Fibroblast of skin of left quadriceps (primary cell): ENCODE results near the gene HBM.
"Not testable (repeated sequence)": the region's sequence is repeated elsewhere in the genome, so short reads cannot be mapped to it uniquely, and the experiment has no call there.

Experiments used
- DNase-seq, 2 experiments: peaks; one replicate each; pipeline ENCODE4 v3.0.0-alpha.2; 2013; ENCODE audit warnings: low read depth in 2 of 2

Gene HBM

DNA sequence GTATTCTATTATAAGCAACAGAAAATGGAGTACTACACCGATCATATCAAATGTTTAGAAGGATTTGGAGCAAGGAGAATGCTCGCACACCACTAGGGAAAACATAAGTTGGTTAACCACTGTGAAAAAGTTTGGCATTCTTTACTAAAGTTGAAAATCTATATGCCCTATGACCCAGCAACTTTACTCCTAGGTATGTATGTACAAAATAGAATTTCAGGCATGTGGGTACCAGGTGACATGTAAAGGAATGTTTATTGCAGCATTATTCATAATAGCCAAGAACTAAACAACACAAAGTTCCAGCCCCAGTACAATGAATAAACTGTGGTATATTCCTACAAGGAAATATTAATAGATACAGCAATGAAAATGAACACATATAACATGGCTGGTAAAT, 19.1 kb upstream of the HBM start:
- no peak for DNase-seq

DNA sequence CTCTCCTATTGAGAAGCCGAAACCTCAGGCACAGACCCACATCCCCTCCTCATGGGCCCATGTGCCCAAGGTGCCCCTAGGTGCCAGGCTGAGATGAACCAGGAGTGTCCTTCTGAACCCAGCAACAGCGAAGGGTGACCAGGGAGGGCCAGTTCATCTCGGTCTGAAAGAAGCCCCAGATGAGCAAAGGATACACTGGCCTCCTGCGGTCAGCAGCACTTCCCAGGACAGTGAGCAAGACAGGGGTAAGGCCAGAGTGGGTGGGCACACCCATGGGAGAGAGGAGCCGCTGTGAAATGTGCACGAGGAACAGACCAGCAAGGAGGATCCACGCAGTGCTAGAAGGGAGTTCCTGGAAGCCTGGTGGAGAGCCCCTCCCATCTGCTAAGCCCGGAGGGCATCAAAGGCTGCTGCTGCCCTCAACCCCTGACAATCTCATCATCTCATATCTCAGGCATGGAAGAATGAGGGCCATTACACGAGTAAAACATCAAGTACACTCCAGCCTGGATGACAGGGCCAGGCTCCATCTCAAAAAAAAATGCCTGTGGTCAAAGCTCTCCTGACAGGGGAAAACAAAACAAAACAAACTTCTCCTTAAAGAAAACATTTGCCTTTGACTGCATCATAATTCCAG, 16.6 kb upstream of the HBM start:
- DNase-seq, result no peak

DNA sequence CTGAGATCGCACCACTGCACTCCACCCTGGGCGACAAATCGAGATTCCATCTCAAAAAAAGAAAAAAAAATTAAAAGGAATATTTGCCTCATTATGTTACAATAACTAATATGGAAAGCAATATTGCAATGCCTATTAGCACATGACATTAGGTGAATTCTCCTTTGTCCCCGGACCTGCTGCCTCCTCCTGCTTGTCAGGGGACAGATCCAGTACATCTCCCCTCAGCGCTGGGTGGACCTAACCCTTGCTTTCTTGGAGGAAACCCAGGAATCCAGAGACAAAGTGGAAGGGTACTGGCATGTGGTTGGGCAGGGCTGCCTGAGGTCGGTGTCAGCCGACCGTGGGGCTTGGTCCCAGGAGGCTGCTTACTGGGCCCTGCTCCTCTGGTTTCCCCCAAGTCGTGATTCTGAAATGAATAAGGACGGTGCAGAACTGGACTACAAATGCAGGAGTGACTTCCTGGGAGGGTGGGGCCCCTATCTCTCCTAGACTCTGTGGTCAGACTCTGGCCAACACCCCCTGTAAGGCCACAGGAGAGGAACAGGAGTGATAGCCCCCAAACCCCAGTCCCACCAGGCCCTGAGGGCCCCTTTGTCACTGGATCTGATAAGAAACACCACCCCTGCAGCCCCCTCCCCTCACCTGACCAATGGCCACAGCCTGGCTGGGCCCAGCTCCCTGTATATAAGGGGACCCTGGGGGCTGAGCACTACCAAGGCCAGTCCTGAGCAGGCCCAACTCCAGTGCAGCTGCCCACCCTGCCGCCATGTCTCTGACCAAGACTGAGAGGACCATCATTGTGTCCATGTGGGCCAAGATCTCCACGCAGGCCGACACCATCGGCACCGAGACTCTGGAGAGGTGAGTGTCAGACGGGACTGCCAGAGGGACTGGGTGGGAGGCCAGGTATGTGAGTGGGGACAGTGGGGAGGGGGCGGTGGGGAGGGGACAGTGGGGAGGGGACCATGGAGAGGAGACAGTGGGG, 13.3 kb upstream of the HBM start, which contains the start of gene HBZ:
Gene HBZ (plus strand): TSS at position 504 of the 988 bp plus-strand sequence. CDS start 266 bp downstream, at position 770.
- DNase-seq, result no peak

DNA sequence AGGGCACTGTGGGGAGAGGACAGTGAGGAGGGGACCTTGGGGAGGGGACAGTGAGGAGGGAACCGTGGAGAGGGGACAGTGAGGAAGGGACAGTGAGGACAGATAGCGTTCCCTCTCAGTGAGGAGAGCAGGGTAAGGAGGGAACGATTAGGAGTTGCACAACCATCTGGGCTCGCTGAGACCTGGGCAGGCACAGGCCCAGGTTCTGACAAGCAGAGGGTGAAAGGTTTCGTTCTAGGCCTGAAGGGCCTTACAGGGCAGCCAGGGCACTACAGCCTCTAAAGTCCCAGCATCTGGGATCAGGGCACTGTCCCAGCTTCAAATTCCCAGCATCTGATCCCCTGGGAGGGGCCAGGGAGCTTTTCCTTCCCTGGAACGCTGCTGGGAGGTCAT, 12.7 kb upstream of the HBM start:
- not testable (repeated sequence) for DNase-seq

DNA sequence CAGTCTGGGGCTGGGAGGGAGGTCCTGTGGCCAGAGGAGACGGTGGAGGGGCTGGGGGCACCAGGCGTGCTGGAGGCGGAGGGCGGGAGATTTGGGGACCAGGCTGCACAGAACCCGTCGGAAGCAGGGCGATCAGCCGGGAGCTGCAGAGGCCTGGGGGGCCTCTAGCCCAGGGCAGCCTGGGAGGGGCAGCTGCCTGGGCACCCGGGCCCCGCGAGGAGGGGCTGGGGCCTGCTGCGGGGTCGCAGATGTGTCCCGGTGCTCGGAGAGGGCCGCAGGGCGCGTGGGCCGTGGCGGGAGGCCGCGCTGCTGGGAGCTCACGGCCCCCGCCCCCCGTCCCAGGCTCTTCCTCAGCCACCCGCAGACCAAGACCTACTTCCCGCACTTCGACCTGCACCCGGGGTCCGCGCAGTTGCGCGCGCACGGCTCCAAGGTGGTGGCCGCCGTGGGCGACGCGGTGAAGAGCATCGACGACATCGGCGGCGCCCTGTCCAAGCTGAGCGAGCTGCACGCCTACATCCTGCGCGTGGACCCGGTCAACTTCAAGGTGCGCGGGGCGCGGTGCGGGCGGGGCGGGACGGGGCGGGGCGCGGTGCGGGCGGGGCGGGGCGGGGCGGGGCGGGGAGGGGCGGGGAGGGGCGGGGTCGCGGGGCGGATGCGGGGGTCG, 12.1 kb upstream of the HBM start:
- DNase-seq, result not testable (repeated sequence)

DNA sequence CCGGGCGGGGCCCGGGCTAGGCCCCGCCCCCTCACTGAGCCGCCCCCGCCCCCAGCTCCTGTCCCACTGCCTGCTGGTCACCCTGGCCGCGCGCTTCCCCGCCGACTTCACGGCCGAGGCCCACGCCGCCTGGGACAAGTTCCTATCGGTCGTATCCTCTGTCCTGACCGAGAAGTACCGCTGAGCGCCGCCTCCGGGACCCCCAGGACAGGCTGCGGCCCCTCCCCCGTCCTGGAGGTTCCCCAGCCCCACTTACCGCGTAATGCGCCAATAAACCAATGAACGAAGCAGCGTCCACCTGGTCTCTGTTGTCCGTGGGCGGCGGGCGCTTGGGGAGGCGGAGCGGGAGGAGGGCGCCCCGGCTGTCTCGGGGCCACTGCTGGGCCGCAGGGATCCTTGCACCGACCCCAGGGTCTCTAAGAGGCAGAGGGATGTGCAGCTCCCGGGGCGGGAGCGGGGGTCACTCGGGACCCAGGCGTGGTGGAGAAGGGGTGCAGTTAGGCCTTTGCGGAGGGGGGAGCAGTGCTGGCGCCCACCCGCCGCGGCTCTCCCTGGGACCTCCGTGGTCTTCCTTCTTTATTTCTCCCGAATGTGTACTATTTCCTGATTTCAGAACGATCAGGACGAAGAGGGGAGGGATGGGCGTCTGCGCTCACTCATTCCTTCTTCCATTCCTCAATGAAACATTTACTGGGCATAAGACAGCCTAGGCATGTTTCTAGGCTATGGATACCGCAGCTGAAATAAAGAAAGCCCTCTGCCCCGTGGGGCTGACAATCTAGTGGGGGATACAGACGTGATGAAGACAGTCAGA, 11.4 kb upstream of the HBM start:
- no peak for DNase-seq

DNA sequence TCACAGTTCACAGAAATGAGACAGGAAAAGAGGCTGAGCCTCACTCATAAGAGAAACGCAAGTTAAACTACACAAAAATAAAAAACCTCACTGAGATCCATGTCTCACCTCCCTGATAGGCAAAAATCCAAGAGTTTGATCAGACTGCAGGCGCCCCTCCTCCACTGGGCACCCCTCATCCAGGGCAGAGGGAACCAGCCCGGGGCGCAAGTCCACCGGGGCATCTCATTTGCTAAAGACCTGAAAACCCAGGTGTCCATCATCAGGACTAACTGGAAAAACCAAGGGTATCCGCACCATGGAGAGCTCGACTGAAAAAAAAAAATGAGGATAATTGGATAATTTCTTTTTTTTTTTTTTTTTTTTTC, 10.8 kb upstream of the HBM start:
- DNase-seq, result no peak

DNA sequence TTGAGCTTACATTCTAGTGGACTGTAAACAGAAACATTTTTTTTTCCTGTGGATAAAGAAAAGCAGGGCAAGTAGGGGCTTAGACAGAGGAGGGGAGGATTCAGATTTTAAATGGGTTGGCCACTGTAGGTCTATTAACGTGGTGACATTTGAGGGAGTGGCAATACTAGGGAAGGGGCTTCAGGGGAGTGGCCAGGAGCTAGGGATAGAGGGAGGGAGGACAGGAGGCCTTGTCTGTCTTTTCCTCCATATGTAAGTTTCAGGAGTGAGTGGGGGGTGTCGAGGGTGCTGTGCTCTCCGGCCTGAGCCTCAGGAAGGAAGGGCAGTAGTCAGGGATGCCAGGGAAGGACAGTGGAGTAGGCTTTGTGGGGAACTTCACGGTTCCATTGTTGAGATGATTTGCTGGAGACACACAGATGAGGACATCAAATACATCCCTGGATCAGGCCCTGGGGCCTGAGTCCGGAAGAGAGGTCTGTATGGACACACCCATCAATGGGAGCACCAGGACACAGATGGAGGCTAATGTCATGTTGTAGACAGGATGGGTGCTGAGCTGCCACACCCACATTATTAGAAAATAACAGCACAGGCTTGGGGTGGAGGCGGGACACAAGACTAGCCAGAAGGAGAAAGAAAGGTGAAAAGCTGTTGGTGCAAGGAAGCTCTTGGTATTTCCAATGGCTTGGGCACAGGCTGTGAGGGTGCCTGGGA, 6.5 kb upstream of the HBM start:
- DNase-seq, result no peak

DNA sequence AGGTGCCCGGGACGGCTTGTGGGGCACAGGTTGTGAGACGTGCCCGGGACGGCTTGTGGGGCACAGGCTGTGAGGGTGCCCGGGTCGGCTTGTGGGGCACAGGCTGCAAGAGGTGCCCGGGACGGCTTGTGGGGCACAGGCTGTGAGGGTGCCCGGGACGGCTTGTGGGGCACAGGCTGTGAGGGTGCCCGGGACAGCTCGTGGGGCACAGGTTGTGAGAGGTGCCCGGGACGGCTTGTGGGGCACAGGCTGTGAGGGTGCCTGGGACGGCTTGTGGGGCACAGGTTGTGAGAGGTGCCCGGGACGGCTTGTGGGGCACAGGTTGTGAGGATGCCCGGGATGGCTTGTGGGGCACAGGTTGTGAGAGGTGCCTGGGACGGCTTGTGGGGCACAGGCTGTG, 5.5 kb upstream of the HBM start:
- DNase-seq, result not testable (repeated sequence)

DNA sequence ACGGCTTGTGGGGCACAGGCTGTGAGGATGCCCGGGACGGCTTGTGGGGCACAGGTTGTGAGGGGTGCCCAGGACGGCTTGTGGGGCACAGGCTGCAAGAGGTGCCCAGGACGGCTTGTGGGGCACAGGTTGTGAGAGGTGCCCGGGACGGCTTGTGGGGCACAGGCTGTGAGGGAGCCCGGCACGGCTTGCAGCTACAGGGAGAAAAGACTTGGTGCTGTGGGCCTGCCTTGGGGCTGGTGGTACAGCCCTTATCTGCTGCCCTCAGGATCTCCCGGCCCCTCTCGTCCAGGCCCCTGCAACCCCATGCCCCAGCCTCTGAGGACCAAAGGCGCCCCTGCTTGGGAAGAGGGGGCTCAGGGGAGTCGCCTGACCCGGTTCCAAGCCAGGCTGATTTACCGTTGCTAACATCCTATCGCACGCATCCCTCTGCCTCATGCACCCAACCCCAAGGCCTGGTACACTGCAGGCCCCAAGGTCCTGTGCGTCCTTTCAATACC, 5.0 kb upstream of the HBM start:
- DNase-seq, result no peak

DNA sequence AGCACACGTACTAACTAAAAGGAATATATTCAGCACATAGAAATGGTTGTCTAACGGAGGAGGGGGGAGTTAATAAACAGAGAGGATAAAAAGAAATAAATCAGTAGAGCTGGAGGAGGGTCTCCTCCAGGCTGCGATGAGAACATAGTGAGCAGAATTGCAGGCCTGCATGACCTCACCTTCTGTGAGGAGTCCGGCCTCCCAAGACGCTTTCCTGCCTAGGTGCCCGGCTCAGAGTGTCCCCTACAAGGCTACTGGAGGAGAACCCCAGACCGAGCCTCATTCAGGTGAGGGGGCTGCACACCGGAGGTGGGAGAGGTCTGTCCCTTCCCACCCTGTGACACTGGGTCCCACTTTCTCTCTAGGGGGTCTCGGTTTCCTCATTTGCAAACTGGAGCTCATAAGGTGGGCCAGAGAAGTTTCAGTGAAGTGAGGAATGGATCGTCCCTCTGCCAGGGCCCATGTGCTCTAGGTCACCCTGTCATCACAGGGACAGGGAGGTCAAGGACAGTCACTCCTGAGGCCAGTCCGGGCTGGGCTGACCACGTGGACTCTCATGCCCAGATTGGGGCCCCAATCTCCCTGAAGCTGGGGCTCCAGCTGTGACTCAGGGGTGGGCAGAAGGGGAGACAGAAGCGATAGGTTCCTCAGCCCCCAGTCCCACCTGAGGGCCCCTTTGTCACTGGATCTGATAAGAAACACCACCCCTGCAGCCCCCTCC, 3.3 kb upstream of the HBM start:
- DNase-seq, result no peak

DNA sequence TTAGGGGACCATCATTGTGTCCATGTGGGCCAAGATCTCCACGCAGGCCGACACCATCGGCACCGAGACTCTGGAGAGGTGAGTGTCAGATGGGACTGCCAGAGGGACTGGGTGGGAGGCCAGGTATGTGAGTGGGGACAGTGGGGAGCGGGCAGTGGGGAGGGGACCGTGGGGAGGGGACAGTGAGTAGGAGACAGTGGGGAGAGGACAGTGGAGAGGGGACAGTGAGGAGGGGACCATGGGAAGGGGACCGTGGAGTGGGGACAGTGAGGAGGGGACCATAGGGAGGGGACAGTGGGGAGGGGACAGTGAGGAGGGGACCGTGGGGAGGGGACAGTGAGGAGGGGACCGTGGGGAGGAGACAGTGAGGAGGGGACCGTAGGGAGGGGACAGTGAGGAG, 2.6 kb upstream of the HBM start:
- not testable (repeated sequence) for DNase-seq

DNA sequence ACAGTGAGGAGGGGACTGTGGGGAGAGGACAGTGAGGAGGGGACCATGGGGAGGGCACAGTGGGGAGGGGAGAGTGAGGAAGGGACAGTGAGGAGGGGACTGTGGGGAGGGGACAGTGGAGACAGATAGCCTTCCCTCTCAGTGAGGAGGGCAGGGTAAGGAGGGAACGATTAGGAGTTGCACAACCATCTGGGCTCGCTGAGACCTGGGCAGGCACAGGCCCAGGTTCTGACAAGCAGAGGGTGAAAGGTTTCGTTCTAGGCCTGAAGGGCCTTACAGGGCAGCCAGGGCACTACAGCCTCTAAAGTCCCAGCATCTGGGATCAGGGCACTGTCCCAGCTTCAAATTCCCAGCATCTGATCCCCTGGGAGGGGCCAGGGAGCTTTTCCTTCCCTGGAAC, 2.1 kb upstream of the HBM start:
- DNase-seq, result not testable (repeated sequence)

DNA sequence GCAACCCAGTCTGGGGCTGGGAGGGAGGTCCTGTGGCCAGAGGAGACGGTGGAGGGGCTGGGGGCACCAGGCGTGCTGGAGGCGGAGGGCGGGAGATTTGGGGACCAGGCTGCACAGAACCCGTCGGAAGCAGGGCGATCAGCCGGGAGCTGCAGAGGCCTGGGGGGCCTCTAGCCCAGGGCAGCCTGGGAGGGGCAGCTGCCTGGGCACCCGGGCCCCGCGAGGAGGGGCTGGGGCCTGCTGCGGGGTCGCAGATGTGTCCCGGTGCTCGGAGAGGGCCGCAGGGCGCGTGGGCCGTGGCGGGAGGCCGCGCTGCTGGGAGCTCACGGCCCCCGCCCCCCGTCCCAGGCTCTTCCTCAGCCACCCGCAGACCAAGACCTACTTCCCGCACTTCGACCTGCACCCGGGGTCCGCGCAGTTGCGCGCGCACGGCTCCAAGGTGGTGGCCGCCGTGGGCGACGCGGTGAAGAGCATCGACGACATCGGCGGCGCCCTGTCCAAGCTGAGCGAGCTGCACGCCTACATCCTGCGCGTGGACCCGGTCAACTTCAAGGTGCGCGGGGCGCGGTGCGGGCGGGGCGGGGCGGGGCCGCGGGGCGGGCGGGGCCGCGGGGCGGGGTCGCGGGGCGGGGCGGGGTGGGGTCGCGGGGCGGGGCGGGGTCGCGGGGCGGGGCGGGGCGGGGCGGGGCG, 1.5 kb upstream of the HBM start:
- not testable (repeated sequence) for DNase-seq

DNA sequence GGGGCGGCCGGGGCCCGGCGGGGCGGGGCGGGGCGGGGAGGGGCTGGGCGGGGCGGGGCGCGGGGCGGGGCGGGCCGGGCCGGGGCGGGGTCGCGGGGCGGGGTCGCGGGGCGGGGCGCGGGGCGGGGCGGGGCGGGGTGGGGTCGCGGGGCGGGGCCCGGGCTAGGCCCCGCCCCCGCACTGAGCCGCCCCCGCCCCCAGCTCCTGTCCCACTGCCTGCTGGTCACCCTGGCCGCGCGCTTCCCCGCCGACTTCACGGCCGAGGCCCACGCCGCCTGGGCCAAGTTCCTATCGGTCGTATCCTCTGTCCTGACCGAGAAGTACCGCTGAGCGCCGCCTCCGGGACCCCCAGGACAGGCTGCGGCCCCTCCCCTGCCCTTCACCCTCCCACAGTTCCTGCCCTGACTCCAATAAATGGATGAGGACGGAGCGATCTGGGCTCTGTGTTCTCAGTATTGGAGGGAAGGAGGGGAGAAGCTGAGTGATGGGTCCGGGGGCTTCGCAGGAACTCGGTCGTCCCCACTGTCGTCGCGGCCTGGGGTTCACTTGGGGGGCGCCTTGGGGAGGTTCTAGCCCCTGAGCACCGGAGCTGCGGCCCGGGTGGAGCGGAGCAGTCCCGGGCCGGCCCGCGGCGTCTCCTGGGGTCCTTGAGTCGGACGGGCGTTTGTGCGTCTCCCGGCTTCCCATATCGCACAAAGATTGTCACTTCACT, 795 bp upstream of the HBM start:
- no peak for DNase-seq

DNA sequence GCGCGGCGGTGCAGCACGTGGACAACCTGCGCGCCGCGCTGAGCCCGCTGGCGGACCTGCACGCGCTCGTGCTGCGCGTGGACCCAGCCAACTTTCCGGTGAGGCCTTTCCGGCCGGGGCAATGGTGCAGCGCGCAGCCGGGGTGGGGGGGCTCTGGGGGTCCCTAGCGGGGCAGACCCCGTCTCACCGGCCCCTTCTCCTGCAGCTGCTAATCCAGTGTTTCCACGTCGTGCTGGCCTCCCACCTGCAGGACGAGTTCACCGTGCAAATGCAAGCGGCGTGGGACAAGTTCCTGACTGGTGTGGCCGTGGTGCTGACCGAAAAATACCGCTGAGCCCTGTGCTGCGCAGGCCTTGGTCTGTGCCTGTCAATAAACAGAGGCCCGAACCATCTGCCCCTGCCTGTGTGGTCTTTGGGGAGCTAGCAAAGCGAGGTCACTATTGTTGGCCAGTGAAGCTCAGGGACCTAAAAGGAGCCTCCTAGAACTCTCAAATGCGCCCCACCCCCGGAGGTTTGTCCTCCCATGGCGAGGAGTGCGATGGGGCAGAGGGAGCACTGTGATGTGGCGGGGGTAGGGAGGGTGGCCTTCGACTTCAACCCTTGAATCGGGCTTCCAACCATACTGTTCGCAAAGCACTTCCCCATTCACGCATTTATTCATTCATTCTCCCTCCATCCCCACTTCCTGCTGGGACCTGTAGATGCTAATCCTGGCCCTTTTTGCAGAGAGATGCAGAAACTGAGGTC, 770 bp downstream of the HBM start:
- no peak for DNase-seq

DNA sequence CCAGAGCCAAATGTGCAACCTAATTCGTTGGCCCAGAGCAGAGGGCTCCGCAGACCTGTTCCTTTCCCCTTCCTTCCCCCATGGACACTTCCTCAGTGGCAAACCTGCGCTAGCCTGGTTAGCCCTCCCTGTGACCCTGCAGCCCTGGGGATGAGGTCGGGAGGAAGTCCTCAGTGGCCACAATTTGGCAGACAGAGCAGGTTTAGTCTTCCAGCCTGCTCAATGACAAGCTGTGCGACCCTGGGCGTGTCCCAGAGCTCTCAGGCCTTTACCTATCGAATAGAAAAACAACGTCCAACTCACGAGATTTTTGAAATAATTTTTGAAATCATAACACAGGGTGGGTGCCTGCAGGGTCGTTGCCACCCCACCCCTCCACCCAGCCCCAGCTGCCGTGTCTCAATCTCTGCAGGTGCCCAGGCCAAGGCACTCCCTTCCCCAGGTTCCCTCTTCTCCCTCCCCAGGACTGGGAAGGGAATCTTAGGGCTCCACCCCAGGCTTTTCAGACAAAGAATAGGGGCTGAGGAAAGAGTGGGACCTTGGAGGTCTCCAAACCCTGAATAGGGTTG, 1.4 kb downstream of the HBM start:
- DNase-seq, result no peak

DNA sequence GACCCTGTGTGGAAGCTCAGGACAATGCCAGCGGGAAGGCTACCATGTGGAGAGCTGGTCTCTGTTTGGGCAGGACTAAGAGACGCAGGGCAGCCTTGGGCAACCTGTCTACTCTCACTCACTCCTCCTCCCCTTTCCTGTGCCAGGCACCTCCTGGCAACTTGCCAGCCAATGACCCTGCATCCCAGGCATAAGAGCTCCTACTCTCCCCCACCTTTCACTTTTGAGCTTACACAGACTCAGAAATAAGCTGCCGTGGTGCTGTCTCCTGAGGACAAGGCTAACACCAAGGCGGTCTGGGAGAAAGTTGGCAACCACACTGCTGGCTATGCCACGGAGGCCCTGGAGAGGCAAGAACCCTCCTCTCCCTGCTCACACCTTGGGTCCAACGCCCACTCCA, 2.6 kb downstream of the HBM start:
- DNase-seq, result no peak
